ENCODE measurements around the gene LTBP3. TPM values are rescaled to one million over a fixed set of nuclear protein-coding genes. Genes with fewer than 3 reads are reported as not detected.

The LTBP3 gene
- total RNA-seq, 4 donors from 2014 or later: 18.5 to 56.6 (median 35.6) TPM

GRCh38 chr11:65537296-65537597, 20.9 kb downstream of the LTBP3 start:
- H3K9me3 ChIP-seq: no peaks in the 10 kb centered on the region
- peaks cover 0 to 39% of the 10 kb centered on the region in 2 donors for H3K36me3 ChIP-seq
- peaks cover 7 to 16% of the 10 kb centered on the region in 2 donors for H3K4me1 ChIP-seq
- H3K27ac ChIP-seq: no peak overlapping the region
- H3K27me3 ChIP-seq: no peaks in the 10 kb centered on the region
- in situ Hi-C loops (cut with MboI; ENCODE audit: low sequenced_read_pairs in 4 of 4): no loop called here
- intact Hi-C loops (cut with DNase I; ENCODE audit: low total_unique reads): no loop called here
- ATAC-seq (no peak), DNase-seq (no peak)
- no peak overlapping the region for H3K4me3 ChIP-seq
- TF ChIP-seq POLR2A (IDR thresholded peaks at IDR 0.05) (no peak), CTCF (IDR thresholded peaks at IDR 0.05 in 4 of 5, conservative IDR thresholded peaks at IDR 0.05 in 1 of 5) (no peak)

DNA sequence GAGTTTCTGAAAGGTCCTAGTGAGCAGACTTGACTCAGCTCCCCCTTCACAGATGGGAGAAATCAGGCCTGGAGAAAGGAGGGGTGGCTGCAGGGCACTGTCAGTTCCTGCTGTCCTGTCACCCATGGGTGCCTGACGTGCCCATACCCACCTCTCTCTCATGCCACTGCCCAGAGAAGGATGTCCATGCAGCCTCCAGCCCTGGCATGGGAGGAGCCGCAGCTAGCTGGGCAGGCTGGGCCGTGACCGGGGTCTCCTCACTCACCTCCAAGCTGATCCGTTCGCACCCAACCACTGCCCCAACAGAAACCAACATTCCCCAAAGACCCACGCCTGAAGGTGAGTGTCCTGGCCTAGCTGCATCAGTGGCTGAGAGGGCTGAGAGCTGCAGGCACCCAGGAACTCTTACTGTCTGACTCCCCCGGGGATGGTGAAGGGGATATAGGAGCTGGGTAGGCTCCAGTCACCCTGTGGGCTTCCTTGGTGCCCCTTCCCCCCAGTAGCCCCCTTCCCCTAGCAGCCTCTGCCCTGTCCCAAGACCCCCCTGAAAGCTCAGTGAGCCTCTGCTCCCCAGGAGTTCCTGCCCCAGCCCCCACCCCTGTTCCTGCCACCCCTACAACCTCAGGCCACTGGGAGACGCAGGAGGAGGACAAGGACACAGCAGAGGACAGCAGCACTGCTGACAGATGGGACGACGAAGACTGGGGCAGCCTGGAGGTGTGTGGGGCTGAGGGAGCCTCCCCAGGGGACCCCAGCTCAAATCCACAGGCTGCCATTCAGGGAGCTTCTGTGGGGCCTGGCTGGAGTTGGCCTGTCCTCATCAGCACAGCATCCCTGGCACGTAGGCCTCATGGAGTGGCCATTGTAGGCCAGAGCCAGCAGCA, 21.5 kb downstream of the LTBP3 start:
- DNase-seq: no peak
- TF ChIP-seq CTCF (IDR thresholded peaks at IDR 0.05 in 4 of 5, conservative IDR thresholded peaks at IDR 0.05 in 1 of 5) (no peak), POLR2A (IDR thresholded peaks at IDR 0.05) (no peak)
- Histone ChIP-seq H3K4me1 (peaks cover 7 to 15% of the 10 kb centered on the region in 2 donors), H3K4me3 (no peak overlapping the region), H3K27me3 (no peaks in the 10 kb centered on the region), H3K27ac (no peak overlapping the region), H3K36me3 (peaks cover 0 to 45% of the 10 kb centered on the region in 2 donors), H3K9me3 (no peaks in the 10 kb centered on the region)
- ATAC-seq: no peak
- in situ Hi-C loops (cut with MboI; ENCODE audit: low sequenced_read_pairs in 4 of 4) (no loop called here), intact Hi-C loops (cut with DNase I; ENCODE audit: low total_unique reads) (no loop called here)

GRCh38 chr11:65535102-65535501, 23.1 kb downstream of the LTBP3 start:
- DNase-seq: no peak
- no peaks in the 10 kb centered on the region for H3K27me3 ChIP-seq
- ATAC-seq: no peak
- peaks cover 0 to 61% of the 10 kb centered on the region in 2 donors for H3K36me3 ChIP-seq
- H3K9me3 ChIP-seq: no peaks in the 10 kb centered on the region
- in situ Hi-C loops (cut with MboI; ENCODE audit: low sequenced_read_pairs in 4 of 4) (no loop called here), intact Hi-C loops (cut with DNase I; ENCODE audit: low total_unique reads) (no loop called here)
- H3K4me3 ChIP-seq: no peak overlapping the region
- no peak for TF ChIP-seq POLR2A (IDR thresholded peaks at IDR 0.05)
- TF ChIP-seq CTCF (IDR thresholded peaks at IDR 0.05 in 4 of 5, conservative IDR thresholded peaks at IDR 0.05 in 1 of 5): no peak
- H3K4me1 ChIP-seq: peaks cover 0 to under 1% of the 10 kb centered on the region in 2 donors
- H3K27ac ChIP-seq: no peak overlapping the region

GRCh38 chr11:65532388-65533064, 25.6 kb downstream of the LTBP3 start:
- Histone ChIP-seq H3K9me3 (no peaks in the 10 kb centered on the region), H3K36me3 (peaks cover 0 to 73% of the 10 kb centered on the region in 2 donors), H3K27me3 (no peaks in the 10 kb centered on the region), H3K27ac (no peak overlapping the region), H3K4me3 (no peak overlapping the region), H3K4me1 (peaks cover 0 to under 1% of the 10 kb centered on the region in 2 donors)
- intact Hi-C loops (cut with DNase I; ENCODE audit: low total_unique reads): no loop called here
- ATAC-seq (no peak), DNase-seq (no peak)
- in situ Hi-C loops (cut with MboI; ENCODE audit: low sequenced_read_pairs in 4 of 4): no loop called here
- TF ChIP-seq POLR2A (IDR thresholded peaks at IDR 0.05): no peak
- TF ChIP-seq CTCF (IDR thresholded peaks at IDR 0.05 in 4 of 5, conservative IDR thresholded peaks at IDR 0.05 in 1 of 5): no peak

All from gastrocnemius medialis (tissue), 4 donors.